MM.1S (cell line): Measurements from ENCODE around the gene MTTP.

Experiments
- DNase-seq: peaks from one replicate; pipeline ENCODE4 v3.0.0-alpha.2; 2015
- H2AFZ ChIP-seq: fragments of 300-600 bp; sonication (generic); 2 replicates; pipeline ENCODE4 v1.6.0; 2016; ENCODE audit warnings: antibody characterized with exemption, low read length
- H3F3A ChIP-seq: fragments of 300-600 bp; sonication (generic); 2 replicates; pipeline ENCODE4 v1.6.1; 2016; ENCODE audit warnings: mild to moderate bottlenecking, antibody characterized with exemption, low read length, moderate library complexity, mixed read lengths; ENCODE audit not compliant: insufficient read depth
- H3K27ac ChIP-seq: fragments of 300-600 bp; sonication (generic); 2 replicates; pipeline ENCODE4 v1.5.1; 2016; ENCODE audit warnings: mild to moderate bottlenecking, low read length
- H3K27me3 ChIP-seq: fragments of 300-600 bp; sonication (generic); replicated peaks from 2 replicates; pipeline ENCODE4 v1.6.0; 2016; ENCODE audit warnings: low read length; ENCODE audit not compliant: insufficient read depth
- H3K36me3 ChIP-seq: fragments of 300-600 bp; sonication (generic); replicated peaks from 2 replicates; pipeline ENCODE4 v1.6.1; 2016; ENCODE audit warnings: mild to moderate bottlenecking, low read length, mixed read lengths; ENCODE audit not compliant: insufficient read depth
- H3K4me1 ChIP-seq: fragments of 300-600 bp; sonication (generic); 2 replicates; pipeline ENCODE4 v1.6.1; 2016; ENCODE audit warnings: low read length, mixed read lengths
- H3K4me2 ChIP-seq: fragments of 300-600 bp; sonication (generic); 2 replicates; pipeline ENCODE4 v1.6.0; 2016; ENCODE audit warnings: low read depth, low read length
- H3K4me3 ChIP-seq: fragments of 300-600 bp; sonication (generic); 2 replicates; pipeline ENCODE4 v1.5.1; 2016; ENCODE audit warnings: low read length, mixed read lengths
- H3K79me2 ChIP-seq: fragments of 300-600 bp; sonication (generic); 2 replicates; pipeline ENCODE4 v1.6.1; 2016; ENCODE audit warnings: mixed run types, low read length, mixed read lengths
- H3K9ac ChIP-seq: fragments of 300-600 bp; sonication (generic); 2 replicates; pipeline ENCODE4 v1.6.1; 2016; ENCODE audit warnings: low read length, mixed read lengths
- H3K9me2 ChIP-seq: fragments of 300-600 bp; sonication (generic); replicated peaks from 2 replicates; pipeline ENCODE4 v1.6.1; 2016; ENCODE audit warnings: mild to moderate bottlenecking, low read length, mixed read lengths; ENCODE audit not compliant: insufficient read depth
- H3K9me3 ChIP-seq: fragments of 300-600 bp; sonication (generic); replicated peaks from 2 replicates; pipeline ENCODE4 v1.6.1; 2016; ENCODE audit warnings: mild to moderate bottlenecking, low read length, mixed read lengths; ENCODE audit not compliant: insufficient read depth
- H4K20me1 ChIP-seq: fragments of 300-600 bp; sonication (generic); 2 replicates; pipeline ENCODE4 v1.6.1; 2016; ENCODE audit warnings: mild to moderate bottlenecking, low read length, moderate library complexity, mixed read lengths; ENCODE audit not compliant: insufficient read depth
- CTCF ChIP-seq: fragments of 300-600 bp; sonication (generic); IDR thresholded peaks from 2 replicates; pipeline ENCODE4 v1.5.1; 2016; ENCODE audit warnings: antibody characterized with exemption, low read length, mixed read lengths
- EZH2 ChIP-seq: fragments of 300-600 bp; sonication (generic); optimal IDR thresholded peaks from 2 replicates; pipeline ENCODE3; 2017; ENCODE audit warnings: low read depth, mild to moderate bottlenecking, antibody characterized with exemption, low read length, mixed read lengths
- EZH2phosphoT487 ChIP-seq: fragments of 300-600 bp; sonication (generic); IDR thresholded peaks from 2 replicates; pipeline ENCODE4 v1.6.1; 2018; ENCODE audit warnings: antibody characterized with exemption, low read length

Gene MTTP

GRCh38 chr4:99669084-99669483 is 94.5 kb downstream of the MTTP start:
- H3K27ac ChIP-seq: no peak overlapping the region
- no peaks in the 10 kb centered on the region for H3K9me3 ChIP-seq
- no peak overlapping the region for H3K9ac ChIP-seq
- H3K4me3 ChIP-seq: no peak overlapping the region
- TF ChIP-seq EZH2phosphoT487 (no peak), CTCF (no peak), EZH2 (no peak)
- no peaks in the 10 kb centered on the region for H3F3A ChIP-seq
- no peaks in the 10 kb centered on the region for H3K9me2 ChIP-seq
- no peaks in the 10 kb centered on the region for H3K79me2 ChIP-seq
- H2AFZ ChIP-seq: no peak overlapping the region
- no peak overlapping the region for H3K4me2 ChIP-seq
- DNase-seq: no peak
- no peaks in the 10 kb centered on the region for H4K20me1 ChIP-seq
- no peaks in the 10 kb centered on the region for H3K27me3 ChIP-seq
- H3K36me3 ChIP-seq: no peaks in the 10 kb centered on the region
- H3K4me1 ChIP-seq: no peaks in the 10 kb centered on the region

GRCh38 chr4:99670409-99671073 is 95.9 kb downstream of the MTTP start:
- no peak for DNase-seq
- Histone ChIP-seq H3K4me1 (no peaks in the 10 kb centered on the region), H3F3A (no peaks in the 10 kb centered on the region), H3K79me2 (no peaks in the 10 kb centered on the region), H3K27ac (no peak overlapping the region), H3K4me2 (no peak overlapping the region), H3K4me3 (no peak overlapping the region), H4K20me1 (no peaks in the 10 kb centered on the region), H3K36me3 (no peaks in the 10 kb centered on the region), H2AFZ (no peak overlapping the region), H3K27me3 (no peaks in the 10 kb centered on the region), H3K9me3 (no peaks in the 10 kb centered on the region), H3K9ac (no peak overlapping the region), H3K9me2 (no peaks in the 10 kb centered on the region)
- TF ChIP-seq EZH2phosphoT487: no peak
- no peak for TF ChIP-seq CTCF
- no peak for TF ChIP-seq EZH2
